OCI-LY3 (cell line): ENCODE data around the gene SRPK2.

Experiments used
- EZH2phosphoT487 ChIP-seq: fragments of 200-600 bp; shearing (Covaris generic); IDR thresholded peaks from 2 replicates; pipeline ENCODE4 v1.6.1; 2018; ENCODE audit warnings: antibody characterized with exemption, mixed run types, low read depth
- TF ChIP-seq, protein P1 (sequence below): fragments of 200-600, 300-600 bp; sonication (generic); IDR thresholded peaks from 2 replicates; pipeline ENCODE4 v1.5.1; 2014; ENCODE audit warnings: antibody characterized with exemption, low read length, low read depth

DNA sequence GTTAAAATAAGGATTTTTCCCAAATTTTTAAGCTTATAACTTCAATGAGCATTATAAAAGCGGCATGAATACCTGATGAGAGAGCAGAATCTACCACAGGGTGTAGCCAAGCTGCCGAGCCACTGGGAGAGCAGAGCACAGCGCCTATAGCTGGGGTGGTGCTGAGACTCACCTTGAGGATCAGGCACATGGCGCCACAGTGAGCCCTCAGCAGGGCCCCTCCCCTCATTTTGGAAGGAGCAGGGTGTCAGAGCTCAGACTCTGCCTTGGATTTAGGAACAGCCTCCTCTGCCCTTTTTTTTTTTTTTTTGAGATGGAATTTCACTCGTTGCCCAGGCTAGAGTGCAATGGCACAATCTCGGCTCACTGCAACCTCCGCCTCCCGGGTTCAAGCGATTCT is 118.6 kb downstream of the SRPK2 start:
- TF ChIP-seq, protein P1, sequence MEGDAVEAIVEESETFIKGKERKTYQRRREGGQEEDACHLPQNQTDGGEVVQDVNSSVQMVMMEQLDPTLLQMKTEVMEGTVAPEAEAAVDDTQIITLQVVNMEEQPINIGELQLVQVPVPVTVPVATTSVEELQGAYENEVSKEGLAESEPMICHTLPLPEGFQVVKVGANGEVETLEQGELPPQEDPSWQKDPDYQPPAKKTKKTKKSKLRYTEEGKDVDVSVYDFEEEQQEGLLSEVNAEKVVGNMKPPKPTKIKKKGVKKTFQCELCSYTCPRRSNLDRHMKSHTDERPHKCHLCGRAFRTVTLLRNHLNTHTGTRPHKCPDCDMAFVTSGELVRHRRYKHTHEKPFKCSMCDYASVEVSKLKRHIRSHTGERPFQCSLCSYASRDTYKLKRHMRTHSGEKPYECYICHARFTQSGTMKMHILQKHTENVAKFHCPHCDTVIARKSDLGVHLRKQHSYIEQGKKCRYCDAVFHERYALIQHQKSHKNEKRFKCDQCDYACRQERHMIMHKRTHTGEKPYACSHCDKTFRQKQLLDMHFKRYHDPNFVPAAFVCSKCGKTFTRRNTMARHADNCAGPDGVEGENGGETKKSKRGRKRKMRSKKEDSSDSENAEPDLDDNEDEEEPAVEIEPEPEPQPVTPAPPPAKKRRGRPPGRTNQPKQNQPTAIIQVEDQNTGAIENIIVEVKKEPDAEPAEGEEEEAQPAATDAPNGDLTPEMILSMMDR: no peak
- TF ChIP-seq EZH2phosphoT487: no peak
